ENCODE results near the gene PIGC.

DNA sequence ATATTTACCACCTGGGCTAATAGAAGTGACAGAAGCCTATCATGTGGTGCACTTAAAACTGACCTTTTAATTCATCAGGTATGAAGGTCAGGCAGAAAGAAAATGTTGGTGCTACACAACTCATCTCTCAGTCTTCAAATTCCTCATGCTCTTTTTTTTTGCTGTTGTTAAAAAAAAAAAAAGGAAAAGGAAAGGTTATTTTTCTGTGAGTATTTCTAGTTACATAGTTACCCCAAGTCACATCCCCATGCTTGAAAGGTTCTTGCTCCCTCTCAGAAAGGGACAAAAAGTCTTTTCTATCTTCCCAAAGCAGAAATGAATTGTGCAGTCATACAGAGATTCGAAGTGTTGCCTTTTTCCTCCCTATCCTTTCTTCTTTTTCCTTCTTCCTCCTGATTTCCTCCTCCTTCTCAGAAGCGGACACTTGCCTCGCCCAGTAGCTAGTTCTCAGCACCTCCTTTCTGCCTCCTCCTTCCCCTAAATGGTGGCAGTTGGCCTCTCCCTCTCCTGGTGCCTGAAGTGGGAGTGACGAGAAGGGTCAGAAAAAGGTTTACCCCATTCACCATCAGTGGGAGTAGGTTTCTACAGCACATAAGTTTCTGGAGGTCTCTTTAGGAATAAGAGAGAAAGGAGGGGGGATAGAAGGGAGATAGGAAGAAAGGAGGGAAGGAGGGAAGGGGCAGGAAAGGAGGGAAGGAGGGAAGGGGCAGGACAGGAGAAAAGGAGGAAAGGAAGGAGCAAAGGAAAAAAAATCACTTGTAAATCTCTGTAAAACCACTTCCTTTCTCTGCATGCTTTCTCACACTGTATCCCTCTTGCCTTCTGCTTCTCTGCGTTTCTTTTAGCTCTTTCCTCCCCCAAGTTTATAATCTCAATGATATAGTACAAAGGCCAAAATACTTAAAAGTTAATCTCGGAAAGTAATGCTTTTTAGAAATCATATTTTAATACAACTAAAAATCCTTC, 43.8 kb downstream of the PIGC start:
- TF ChIP-seq, protein P1, sequence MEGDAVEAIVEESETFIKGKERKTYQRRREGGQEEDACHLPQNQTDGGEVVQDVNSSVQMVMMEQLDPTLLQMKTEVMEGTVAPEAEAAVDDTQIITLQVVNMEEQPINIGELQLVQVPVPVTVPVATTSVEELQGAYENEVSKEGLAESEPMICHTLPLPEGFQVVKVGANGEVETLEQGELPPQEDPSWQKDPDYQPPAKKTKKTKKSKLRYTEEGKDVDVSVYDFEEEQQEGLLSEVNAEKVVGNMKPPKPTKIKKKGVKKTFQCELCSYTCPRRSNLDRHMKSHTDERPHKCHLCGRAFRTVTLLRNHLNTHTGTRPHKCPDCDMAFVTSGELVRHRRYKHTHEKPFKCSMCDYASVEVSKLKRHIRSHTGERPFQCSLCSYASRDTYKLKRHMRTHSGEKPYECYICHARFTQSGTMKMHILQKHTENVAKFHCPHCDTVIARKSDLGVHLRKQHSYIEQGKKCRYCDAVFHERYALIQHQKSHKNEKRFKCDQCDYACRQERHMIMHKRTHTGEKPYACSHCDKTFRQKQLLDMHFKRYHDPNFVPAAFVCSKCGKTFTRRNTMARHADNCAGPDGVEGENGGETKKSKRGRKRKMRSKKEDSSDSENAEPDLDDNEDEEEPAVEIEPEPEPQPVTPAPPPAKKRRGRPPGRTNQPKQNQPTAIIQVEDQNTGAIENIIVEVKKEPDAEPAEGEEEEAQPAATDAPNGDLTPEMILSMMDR (IDR thresholded peaks at IDR 0.05), result no peak
- no peak for TF ChIP-seq POLR2A (IDR thresholded peaks at IDR 0.05)

Data from adrenal gland (tissue), 5 donors.